Smooth muscle cell of the brain vasculature (primary cell): ENCODE results near the gene USP20.

Source experiments
- DNase-seq: peaks from one replicate; pipeline ENCODE4 v3.0.0-alpha.2; 2012; ENCODE audit warnings: low read depth, low spot score

The USP20 gene

GRCh38 chr9:129918296-129918950 lies 83.2 kb downstream of the USP20 start:
- DNase-seq, result no peak

GRCh38 chr9:129919277-129919676 lies 84.0 kb downstream of the USP20 start:
- no peak for DNase-seq

DNA sequence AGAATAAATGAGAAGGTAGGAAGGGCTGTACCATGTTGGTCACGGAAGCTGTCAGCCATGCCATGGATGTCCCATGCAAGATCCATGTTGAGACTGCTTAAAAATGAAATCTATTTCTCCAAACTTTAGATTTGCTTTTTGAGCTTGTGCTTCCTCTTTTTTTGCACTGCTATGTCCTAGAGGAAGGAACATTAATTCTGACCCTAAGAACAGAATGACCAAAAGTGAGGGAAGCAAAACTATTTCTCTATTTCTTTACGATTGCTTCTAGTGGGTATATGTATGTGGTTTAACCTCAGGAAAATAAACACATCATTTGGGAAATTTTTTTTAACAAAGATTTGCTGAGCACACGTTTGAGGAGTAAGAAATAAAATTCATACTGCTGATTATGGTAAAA lies 84.6 kb downstream of the USP20 start:
- no peak for DNase-seq

- DNase-seq, result no peak
Measured at GRCh38 chr9:129921905-129922304, 86.6 kb downstream of the USP20 start.

- DNase-seq, result no peak
Measured at GRCh38 chr9:129923589-129923988, 88.3 kb downstream of the USP20 start.

- no peak for DNase-seq
Measured at GRCh38 chr9:129929496-129930125, 94.4 kb downstream of the USP20 start.

- DNase-seq, result no peak
Measured at GRCh38 chr9:129930743-129931142, 95.5 kb downstream of the USP20 start.
